Dedifferentiated amniotic fluid mesenchymal stem cell (primary cell): ENCODE data around the gene PASD1.
"Not testable (repeated sequence)": the region's sequence is repeated elsewhere in the genome, so short reads cannot be mapped to it uniquely, and the experiment has no call there.

Experiments
- DNase-seq: peaks from one replicate; pipeline ENCODE4 v3.0.0-alpha.2; 2016; ENCODE audit errors: extremely low spot score

PASD1 gene

GRCh38 chrX:151624677-151625076 lies 61.2 kb downstream of the PASD1 start:
- DNase-seq = no peak

- DNase-seq = no peak
Measured at GRCh38 chrX:151631822-151632221, 68.3 kb downstream of the PASD1 start.

- no peak for DNase-seq
Measured at GRCh38 chrX:151633157-151633556, 69.7 kb downstream of the PASD1 start.

- no peak for DNase-seq
Measured at GRCh38 chrX:151634937-151635336, 71.5 kb downstream of the PASD1 start.

GRCh38 chrX:151641564-151641963 lies 78.1 kb downstream of the PASD1 start:
- no peak for DNase-seq

GRCh38 chrX:151675121-151675746 lies 111.8 kb downstream of the PASD1 start:
- no peak for DNase-seq

GRCh38 chrX:151676196-151676595 lies 112.7 kb downstream of the PASD1 start:
- DNase-seq = no peak

GRCh38 chrX:151679798-151680402 lies 116.4 kb downstream of the PASD1 start:
- no peak for DNase-seq

GRCh38 chrX:151680805-151681204 lies 117.3 kb downstream of the PASD1 start:
- no peak for DNase-seq

- no peak for DNase-seq
Measured at GRCh38 chrX:151687635-151688034, 124.2 kb downstream of the PASD1 start.

GRCh38 chrX:151688695-151689094 lies 125.2 kb downstream of the PASD1 start:
- no peak for DNase-seq

- no peak for DNase-seq
Measured at GRCh38 chrX:151692825-151693224, 129.3 kb downstream of the PASD1 start.

- DNase-seq = no peak
Measured at GRCh38 chrX:151694121-151694520, 130.6 kb downstream of the PASD1 start.

GRCh38 chrX:151694661-151695582 lies 131.4 kb downstream of the PASD1 start, which contains the start of gene PRRG3:
TSS of gene PRRG3 (plus strand) at chrX:151695458. CDS start at chrX:151698815, 3,357 bp downstream.
- DNase-seq = no peak

GRCh38 chrX:151695583-151696340 lies 132.3 kb downstream of the PASD1 start:
- DNase-seq = no peak

GRCh38 chrX:151697082-151697481 lies 133.6 kb downstream of the PASD1 start:
- not testable (repeated sequence) for DNase-seq

- DNase-seq = peak; percentile 85
Measured at GRCh38 chrX:151697522-151697921, 134.0 kb downstream of the PASD1 start.

- no peak for DNase-seq
Measured at GRCh38 chrX:151698485-151698884, 135.0 kb downstream of the PASD1 start.

- DNase-seq = no peak
Measured at GRCh38 chrX:151699746-151700145, 136.3 kb downstream of the PASD1 start.

- no peak for DNase-seq
Measured at GRCh38 chrX:151700581-151700980, 137.1 kb downstream of the PASD1 start.

GRCh38 chrX:151701071-151701470 lies 137.6 kb downstream of the PASD1 start:
- no peak for DNase-seq

- DNase-seq = no peak
Measured at GRCh38 chrX:151701531-151701930, 138.1 kb downstream of the PASD1 start.
